SHP77 treated with DMSO at 0.1 percent for 48 hours (cell line): ENCODE measurements around the gene AXDND1.
"Not testable (repeated sequence)": the region's sequence is repeated elsewhere in the genome, so short reads cannot be mapped to it uniquely, and the experiment has no call there.

Source experiments
- DNase-seq: peaks from one replicate; lab custom pipeline; 2025; lab: John Stamatoyannopoulos, UW

Gene AXDND1

GRCh38 chr1:179366093-179366800, 476 bp downstream of the AXDND1 start:
- DNase-seq: no peak

GRCh38 chr1:179369751-179370341, 4.1 kb downstream of the AXDND1 start:
- DNase-seq: peak; percentile 36

DNA sequence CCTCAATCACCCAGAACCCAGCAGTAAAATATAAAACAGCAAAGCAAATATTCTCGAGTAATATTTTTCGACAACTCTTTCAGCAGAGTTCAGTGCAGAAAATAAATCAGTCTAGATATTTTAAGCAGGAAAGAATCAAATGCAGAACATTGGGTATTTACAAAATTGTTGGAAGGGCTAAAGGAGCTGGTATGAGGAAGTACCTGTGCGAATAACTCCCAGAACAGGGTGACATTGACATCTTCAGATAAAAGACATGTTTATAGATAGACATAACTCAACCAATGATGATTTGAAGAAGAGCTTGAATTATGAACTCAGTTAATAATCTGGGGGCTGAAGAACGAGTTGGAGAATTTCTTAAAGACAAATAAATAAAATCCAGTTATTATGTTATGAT, 6.4 kb downstream of the AXDND1 start:
- no peak for DNase-seq

DNA sequence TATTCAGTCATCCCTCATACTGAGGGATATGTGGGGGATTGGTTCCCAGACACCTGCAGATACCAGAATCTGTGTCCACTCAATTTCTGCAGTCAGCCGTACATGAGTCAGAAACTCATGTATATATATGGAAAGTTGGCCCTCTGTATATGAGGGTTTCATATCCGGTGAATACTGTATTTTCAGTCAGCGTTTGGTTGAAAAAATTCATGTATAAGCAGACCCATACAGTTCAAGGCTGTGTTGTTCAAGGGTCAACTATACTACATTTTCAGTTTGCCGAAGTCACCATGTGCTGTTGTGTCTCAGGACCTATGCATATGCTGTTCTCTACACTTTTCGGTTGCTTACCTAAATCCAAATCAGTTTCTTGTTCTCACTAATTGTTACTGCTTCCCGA, 10.5 kb downstream of the AXDND1 start:
- DNase-seq: no peak

DNA sequence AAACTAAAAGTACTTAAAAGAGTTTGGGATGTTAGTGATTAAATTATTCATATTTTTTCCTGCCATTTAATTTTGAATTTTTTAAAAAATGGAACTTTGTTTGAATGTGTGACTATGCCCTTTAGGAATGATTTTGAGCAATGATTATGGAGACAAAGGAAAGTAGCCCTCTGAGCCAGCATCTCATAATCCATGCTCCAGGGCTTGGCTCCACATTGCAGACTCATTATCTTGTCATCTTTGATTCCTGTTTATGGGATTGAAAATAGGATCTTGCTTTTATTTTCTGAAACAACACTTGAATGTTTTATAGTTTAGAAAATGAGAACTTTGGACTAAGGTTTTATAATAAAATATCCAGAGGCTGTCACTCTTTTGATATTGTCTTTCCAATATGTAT, 14.5 kb downstream of the AXDND1 start:
- DNase-seq: no peak

- no peak for DNase-seq
Observed at GRCh38 chr1:179384027-179384426, 18.3 kb downstream of the AXDND1 start.

DNA sequence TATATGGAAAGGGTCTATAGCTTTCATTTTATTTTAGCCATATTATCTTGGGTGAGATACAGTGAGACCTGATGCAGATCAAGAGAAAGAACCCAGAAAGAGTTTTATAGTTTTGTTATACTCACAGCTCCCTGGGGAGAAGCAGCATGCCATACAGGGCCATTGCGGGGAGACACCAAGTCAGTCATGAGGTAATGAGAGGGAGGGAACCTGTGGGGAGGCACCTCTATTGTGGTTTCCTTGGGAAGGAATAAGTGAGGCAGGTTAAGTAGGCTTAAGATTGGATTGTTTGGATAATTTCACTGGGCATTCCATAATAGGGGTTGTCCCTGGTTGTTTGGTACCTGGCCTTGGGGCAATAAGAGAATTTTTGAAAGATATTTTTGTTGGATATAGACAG, 19.7 kb downstream of the AXDND1 start:
- no peak for DNase-seq

DNA sequence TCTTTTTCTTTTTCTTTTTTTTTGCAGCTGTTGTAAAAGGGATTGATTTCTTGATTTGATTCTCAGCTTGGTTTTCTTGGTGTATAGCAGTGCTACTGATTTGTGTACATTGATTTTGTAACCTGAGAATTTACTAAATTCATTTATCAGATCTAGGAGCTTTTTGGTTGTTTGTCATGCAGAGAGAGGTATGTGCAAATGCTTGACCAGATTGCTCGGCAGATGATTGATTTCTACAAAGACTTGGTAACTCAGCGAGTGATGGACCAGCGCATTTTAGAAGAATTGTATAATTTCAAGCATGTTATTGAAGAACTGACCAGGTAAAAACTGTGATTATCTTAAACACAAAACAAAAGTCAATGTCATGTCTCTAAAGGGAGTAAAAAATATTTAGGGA, 27.9 kb downstream of the AXDND1 start:
- DNase-seq: no peak

GRCh38 chr1:179399399-179399798, 33.6 kb downstream of the AXDND1 start:
- DNase-seq: not testable (repeated sequence)

DNA sequence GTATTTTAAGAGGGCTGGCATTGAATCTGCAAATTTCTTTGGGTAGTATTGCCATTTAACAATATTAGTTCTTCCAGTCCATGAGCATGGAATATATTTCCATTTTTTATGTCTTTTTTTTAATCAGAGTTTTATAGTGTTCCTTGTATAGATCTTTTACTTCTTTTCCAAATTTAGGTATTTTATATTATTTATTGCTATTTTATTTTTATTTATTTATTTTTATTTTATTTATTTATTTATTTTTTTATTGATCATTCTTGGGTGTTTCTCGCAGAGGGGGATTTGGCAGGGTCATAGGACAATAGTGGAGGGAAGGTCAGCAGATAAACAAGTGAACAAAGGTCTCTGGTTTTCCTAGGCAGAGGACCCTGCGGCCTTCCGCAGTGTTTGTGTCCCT, 52.0 kb downstream of the AXDND1 start:
- not testable (repeated sequence) for DNase-seq

DNA sequence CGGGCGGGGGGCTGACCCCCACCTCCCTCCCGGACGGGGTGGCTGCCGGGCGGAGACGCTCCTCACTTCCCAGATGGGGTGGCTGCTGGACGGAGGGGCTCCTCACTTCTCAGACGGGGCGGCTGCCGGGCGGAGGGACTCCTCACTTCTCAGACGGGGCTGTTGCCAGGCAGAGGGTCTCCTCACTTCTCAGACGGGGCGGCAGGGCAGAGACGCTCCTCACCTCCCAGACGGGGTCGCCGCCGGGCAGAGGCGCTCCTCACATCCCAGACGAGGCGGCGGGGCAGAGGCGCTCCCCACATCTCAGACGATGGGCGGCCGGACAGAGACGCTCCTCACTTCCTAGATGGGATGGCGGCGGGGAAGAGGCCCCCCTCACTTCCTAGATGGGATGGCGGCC, 52.9 kb downstream of the AXDND1 start:
- DNase-seq: not testable (repeated sequence)

GRCh38 chr1:179424610-179425009, 58.8 kb downstream of the AXDND1 start:
- DNase-seq: no peak

GRCh38 chr1:179425186-179425585, 59.4 kb downstream of the AXDND1 start:
- no peak for DNase-seq

- DNase-seq: no peak
Observed at GRCh38 chr1:179437171-179437570, 71.4 kb downstream of the AXDND1 start.

DNA sequence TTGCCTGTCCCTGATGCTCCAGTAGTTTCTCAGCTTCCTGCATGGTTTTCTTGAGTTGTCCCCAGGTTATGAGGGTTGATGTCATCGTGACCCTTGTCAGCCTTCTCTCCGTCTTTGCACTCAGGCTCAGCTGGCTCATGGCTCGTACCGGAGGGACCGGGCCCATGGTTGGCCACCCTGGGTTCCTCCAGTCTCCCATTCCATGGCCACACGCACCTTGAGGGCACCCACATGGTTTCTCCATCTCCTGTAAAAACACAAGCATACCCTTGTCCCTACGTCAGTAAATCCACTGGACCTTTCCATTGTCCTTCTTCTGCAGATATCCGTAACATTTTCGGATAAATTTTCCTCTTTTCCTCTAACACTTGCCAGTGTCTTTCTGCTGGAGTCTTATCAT, 73.9 kb downstream of the AXDND1 start:
- DNase-seq: not testable (repeated sequence)

GRCh38 chr1:179440301-179440700, 74.5 kb downstream of the AXDND1 start:
- not testable (repeated sequence) for DNase-seq

DNA sequence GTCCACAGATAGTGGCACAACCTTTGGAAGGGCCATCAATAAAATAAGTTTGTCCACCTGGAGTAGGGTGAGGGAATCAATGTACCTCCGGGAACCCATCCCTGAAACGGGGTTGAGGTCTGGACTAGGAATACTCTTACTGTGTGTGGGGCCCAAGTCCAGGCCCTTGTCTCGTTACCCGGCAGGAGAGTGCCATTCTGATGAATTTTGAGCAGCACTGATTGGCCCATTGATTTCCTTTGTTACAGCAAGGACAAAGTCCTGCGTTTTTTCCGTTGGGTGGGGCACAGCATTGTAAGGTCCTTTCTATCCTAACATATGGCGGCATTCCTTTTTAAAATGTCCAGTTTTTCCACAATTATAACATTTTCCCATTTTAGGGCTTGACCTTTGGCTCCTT, 75.2 kb downstream of the AXDND1 start:
- no peak for DNase-seq

- no peak for DNase-seq
Observed at GRCh38 chr1:179441501-179441900, 75.7 kb downstream of the AXDND1 start.

DNA sequence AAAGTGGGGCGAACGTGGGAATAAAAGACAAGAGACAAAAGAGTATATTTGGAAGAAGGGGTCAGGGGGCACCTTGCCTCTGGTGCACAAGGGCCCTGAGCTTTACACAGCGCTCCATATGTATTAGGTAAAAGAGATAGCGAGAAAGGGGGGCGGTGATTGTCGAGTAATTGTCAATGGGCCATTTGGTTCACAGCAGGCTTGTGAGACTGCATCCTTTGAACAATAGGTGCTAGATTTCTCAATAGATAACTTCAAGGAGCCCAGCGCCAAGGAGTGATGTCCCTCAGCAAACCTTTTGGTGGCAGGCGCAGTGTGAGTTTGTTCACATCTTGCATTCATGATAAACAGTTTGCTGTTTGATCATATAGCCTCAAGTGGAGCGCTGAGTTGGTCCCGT, 77.1 kb downstream of the AXDND1 start:
- not testable (repeated sequence) for DNase-seq

- no peak for DNase-seq
Observed at GRCh38 chr1:179445593-179445992, 79.8 kb downstream of the AXDND1 start.

GRCh38 chr1:179447489-179447888, 81.7 kb downstream of the AXDND1 start:
- DNase-seq: no peak

DNA sequence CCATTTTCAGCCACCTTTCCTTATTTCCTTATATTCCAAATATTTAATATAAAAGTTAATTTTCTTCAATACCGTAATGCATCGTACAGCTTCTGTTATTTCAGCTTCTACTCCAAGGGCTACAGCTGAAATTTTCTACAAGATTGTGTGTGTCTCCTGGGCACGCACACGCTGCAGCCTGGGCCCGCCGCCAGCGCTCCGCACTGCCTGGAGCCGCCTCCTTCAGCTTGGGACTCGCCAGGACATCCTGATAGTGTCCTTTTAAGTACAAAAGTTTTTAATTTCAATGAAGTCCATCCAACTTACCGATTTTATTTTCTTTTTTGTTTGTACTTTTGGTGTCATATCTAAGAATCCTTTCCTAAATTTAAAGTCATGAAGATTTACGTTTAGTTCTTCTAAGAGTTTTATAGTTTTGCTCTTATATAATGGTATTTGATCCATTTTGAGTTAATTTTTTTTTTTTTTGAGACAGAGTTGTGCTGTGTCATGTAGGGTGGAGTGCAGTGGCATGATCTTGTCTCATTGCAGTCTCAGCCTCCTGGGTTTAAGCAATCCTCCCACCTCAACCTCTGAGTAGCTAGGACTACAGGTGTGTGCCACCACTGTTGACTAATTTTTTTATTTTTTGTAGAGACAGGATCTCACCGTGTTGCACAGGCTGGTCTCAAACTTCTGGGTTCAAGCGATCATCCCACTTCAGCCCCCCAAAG, 82.8 kb downstream of the AXDND1 start:
- DNase-seq: no peak

GRCh38 chr1:179459606-179460206, 93.9 kb downstream of the AXDND1 start:
- DNase-seq: not testable (repeated sequence)
